SH-SY5Y (cell line): Measurements from ENCODE around the gene TLR9.

ENCODE experiments used
- GATA2 ChIP-seq: IDR thresholded peaks from 2 replicates; pipeline ENCODE4 v1.6.1; 2011; ENCODE audit warnings: mild to moderate bottlenecking, low read depth, low read length
- GATA3 ChIP-seq: IDR thresholded peaks from 2 replicates; pipeline ENCODE4 v1.6.1; 2011; ENCODE audit warnings: low read depth, mild to moderate bottlenecking, low read length, moderate library complexity

DNA sequence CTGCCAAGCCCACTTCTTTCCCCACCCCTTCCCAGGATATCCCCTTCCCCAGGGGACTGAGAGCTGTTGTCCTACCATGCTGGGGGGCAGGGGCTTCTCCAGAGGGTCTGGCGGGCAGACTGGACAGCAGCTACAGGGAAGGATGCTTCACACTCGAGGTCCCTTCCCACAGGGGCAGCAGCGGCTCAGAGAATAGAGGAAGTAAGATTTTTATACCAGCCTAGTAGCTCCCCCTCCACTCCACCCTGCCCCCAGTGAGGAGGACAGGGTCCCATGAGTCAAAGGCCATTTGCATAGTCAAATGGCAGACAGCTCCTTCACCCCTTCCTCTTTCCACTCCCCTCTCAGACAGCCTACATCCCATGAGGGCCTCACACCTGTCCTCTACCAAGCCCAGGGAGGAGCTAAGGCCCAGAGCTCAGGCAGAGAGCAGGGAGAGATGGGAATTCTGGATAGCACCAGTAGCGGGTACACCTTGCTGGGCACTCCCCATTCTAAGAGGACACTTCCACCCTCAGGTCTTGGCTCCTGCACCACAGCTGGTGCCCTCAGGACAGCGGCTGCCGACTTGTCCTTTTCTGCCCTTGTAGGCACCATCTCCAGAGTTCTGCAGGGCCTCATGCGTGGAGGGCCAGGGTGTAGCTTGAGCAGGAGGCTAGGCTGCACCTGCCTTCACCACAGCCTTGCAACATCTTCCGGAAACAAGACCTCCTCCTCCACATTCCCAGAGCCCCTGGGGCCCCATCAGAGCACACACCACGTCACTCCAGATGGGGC, at the start of gene TLR9:
- TF ChIP-seq GATA2 (no peak), GATA3 (no peak)
